PC-3 (cell line): Measurements from ENCODE around the gene CLRN3. TPM values are rescaled to one million over a fixed set of nuclear protein-coding genes. Genes with fewer than 3 reads are reported as not detected.

Source experiments
- ATAC-seq: fragments of 200-7000 bp; cut with Tn5 transposase; 2 replicates; pipeline ENCODE4 v1.9.1; 2020; ENCODE audit warnings: mild to moderate bottlenecking, moderate library complexity
- BruUV-seq: library from RNA; stranded (reverse); fragments of 400-500 nt; replicated peaks from 2 replicates; lab custom pipeline; 2021; lab: Mats Ljungman, UMichigan
- CTCF ChIA-PET: fragments of 300-600 bp; sonication (Branson Sonifier 250); formaldehyde crosslinking; loops from one replicate; lab custom pipeline; 2022; ENCODE audit warnings: antibody characterized with exemption; lab: Charles Lee
- POLR2A ChIA-PET: fragments of 300-600 bp; sonication (Branson Sonifier 250); formaldehyde crosslinking; loops from one replicate; lab custom pipeline; 2022; ENCODE audit warnings: antibody characterized with exemption; ENCODE audit not compliant: unreplicated experiment; lab: Charles Lee
- DNase-seq: peaks from one replicate; pipeline ENCODE4 v3.0.0-alpha.2; 2015
- H2AFZ ChIP-seq: fragments of 300-600 bp; sonication (generic); 2 replicates; pipeline ENCODE4 v1.6.0; 2016; ENCODE audit warnings: antibody characterized with exemption, low read length
- H3F3A ChIP-seq: fragments of 300-600 bp; sonication (generic); one replicate; pipeline ENCODE4 v1.6.0; 2017; ENCODE audit warnings: antibody characterized with exemption, low read length, control low read depth, mild to moderate bottlenecking; ENCODE audit not compliant: unreplicated experiment
- H3K27ac ChIP-seq: fragments of 300-600 bp; sonication (generic); 2 replicates; pipeline ENCODE4 v1.5.1; 2016; ENCODE audit warnings: mild to moderate bottlenecking, low read length
- H3K27me3 ChIP-seq: fragments of 300-600 bp; sonication (generic); 2 replicates; pipeline ENCODE4 v1.6.1; 2016; ENCODE audit warnings: low read length, mixed read lengths
- H3K36me3 ChIP-seq: fragments of 300-600 bp; sonication (generic); 2 replicates; pipeline ENCODE4 v1.6.1; 2016; ENCODE audit warnings: low read depth, mixed run types, low read length, mixed read lengths
- H3K4me1 ChIP-seq: fragments of 300-600 bp; sonication (generic); 2 replicates; pipeline ENCODE4 v1.5.1; 2016; ENCODE audit warnings: low read length; ENCODE audit not compliant: insufficient read depth
- H3K4me2 ChIP-seq: fragments of 300-600 bp; sonication (generic); 2 replicates; pipeline ENCODE4 v1.6.0; 2016; ENCODE audit warnings: low read length
- H3K4me3 ChIP-seq: fragments of 300-600 bp; sonication (generic); 2 replicates; pipeline ENCODE4 v1.5.1; 2016; ENCODE audit warnings: mild to moderate bottlenecking, low read length, mixed read lengths
- H3K79me2 ChIP-seq: fragments of 300-600 bp; sonication (generic); 2 replicates; pipeline ENCODE4 v1.6.1; 2017; ENCODE audit warnings: low read length, mixed read lengths
- H3K9ac ChIP-seq: fragments of 300-600 bp; sonication (generic); 2 replicates; pipeline ENCODE4 v1.6.0; 2016; ENCODE audit warnings: mild to moderate bottlenecking, low read length
- H3K9me2 ChIP-seq: fragments of 300-600 bp; sonication (generic); replicated peaks from 2 replicates; pipeline ENCODE4 v1.6.1; 2016; ENCODE audit warnings: mixed run types, low read length, mixed read lengths
- H3K9me3 ChIP-seq: fragments of 300-600 bp; sonication (generic); 2 replicates; pipeline ENCODE4 v1.6.1; 2016; ENCODE audit warnings: low read length, mixed read lengths
- H4K20me1 ChIP-seq: fragments of 300-600 bp; sonication (generic); 2 replicates; pipeline ENCODE4 v1.6.1; 2016; ENCODE audit warnings: low read length, mixed read lengths
- CTCF ChIP-seq: fragments of 300-600 bp; sonication (generic); conservative IDR thresholded peaks from 2 replicates; pipeline ENCODE4 v1.5.1; 2017; ENCODE audit warnings: antibody characterized with exemption, low read depth, mild to moderate bottlenecking, low read length
- EZH2 ChIP-seq: fragments of 300-600 bp; sonication (generic); IDR thresholded peaks from one replicate; pipeline ENCODE4 v1.6.1; 2017; ENCODE audit warnings: antibody characterized with exemption, mild to moderate bottlenecking, low read length; ENCODE audit not compliant: unreplicated experiment
- EZH2phosphoT487 ChIP-seq: fragments of 300-600 bp; sonication (generic); IDR thresholded peaks from 2 replicates; pipeline ENCODE4 v1.6.1; 2018; ENCODE audit warnings: mild to moderate bottlenecking, antibody characterized with exemption, low read length, borderline replicate concordance
- intact Hi-C: fragments of 100-400 bp; cut with micrococcal nuclease; formaldehyde crosslinking; loops from 2 replicates; pipeline ENCODE4 v1.9.0; 2023
- total RNA-seq: library from RNA; depleted of rRNA; stranded (reverse); fragments of >200 nt; gene quantifications from 2 replicates; pipeline ENCODE4 v1.2.3, GENCODE V29; 2014

CLRN3 gene
- total RNA-seq, 1 experiment from 2014 or later: not detected

- no peaks in the 10 kb centered on the region for H3K9me3 ChIP-seq
- no peak overlapping the region for H2AFZ ChIP-seq
- no peaks in the 10 kb centered on the region for H3K4me1 ChIP-seq
- H3F3A ChIP-seq: no peaks in the 10 kb centered on the region
- no peak overlapping the region for H3K4me3 ChIP-seq
- CTCF ChIA-PET: no interaction called here
- TF ChIP-seq EZH2phosphoT487: no peak
- TF ChIP-seq CTCF: no peak
- TF ChIP-seq EZH2: no peak
- no peak overlapping the region for H3K27ac ChIP-seq
- no peaks in the 10 kb centered on the region for H3K79me2 ChIP-seq
- H3K4me2 ChIP-seq: no peak overlapping the region
- H4K20me1 ChIP-seq: no peaks in the 10 kb centered on the region
- DNase-seq (no peak), ATAC-seq (no peak)
- intact Hi-C loops: no loop called here
- H3K9ac ChIP-seq: no peak overlapping the region
- POLR2A ChIA-PET: no interaction called here
- peaks cover 3% of the 10 kb centered on the region; the same call in 1 of the 2 replicates for H3K27me3 ChIP-seq
- no TSS peak for BruUV-seq
- no peaks in the 10 kb centered on the region for H3K36me3 ChIP-seq
- no peaks in the 10 kb centered on the region for H3K9me2 ChIP-seq
Measured at GRCh38 chr10:127852456-127852855, 40.3 kb downstream of the CLRN3 start.

- TF ChIP-seq EZH2phosphoT487 (no peak), CTCF (no peak), EZH2 (no peak)
- no TSS peak for BruUV-seq
- DNase-seq: no peak
- H4K20me1 ChIP-seq: no peaks in the 10 kb centered on the region
- no peaks in the 10 kb centered on the region for H3F3A ChIP-seq
- H3K9me3 ChIP-seq: no peaks in the 10 kb centered on the region
- POLR2A ChIA-PET: no interaction called here
- H3K9me2 ChIP-seq: no peaks in the 10 kb centered on the region
- H3K27ac ChIP-seq: no peak overlapping the region
- no peak overlapping the region for H3K9ac ChIP-seq
- H2AFZ ChIP-seq: no peak overlapping the region
- no peaks in the 10 kb centered on the region for H3K36me3 ChIP-seq
- no peaks in the 10 kb centered on the region for H3K4me1 ChIP-seq
- intact Hi-C loops: no loop called here
- no peak for ATAC-seq
- H3K27me3 ChIP-seq: peaks cover 3% of the 10 kb centered on the region; the same call in 1 of the 2 replicates
- H3K4me3 ChIP-seq: no peak overlapping the region
- CTCF ChIA-PET: no interaction called here
- no peak overlapping the region for H3K4me2 ChIP-seq
- H3K79me2 ChIP-seq: no peaks in the 10 kb centered on the region
Measured at GRCh38 chr10:127851661-127852194, 41.0 kb downstream of the CLRN3 start.

GRCh38 chr10:127850944-127851343 lies 41.8 kb downstream of the CLRN3 start:
- ATAC-seq (no peak), DNase-seq (no peak)
- Histone ChIP-seq H3K79me2 (no peaks in the 10 kb centered on the region), H3K9ac (no peak overlapping the region), H3F3A (no peaks in the 10 kb centered on the region), H3K4me2 (no peak overlapping the region), H3K4me3 (no peak overlapping the region), H3K27ac (no peak overlapping the region), H3K36me3 (no peaks in the 10 kb centered on the region), H3K9me3 (no peaks in the 10 kb centered on the region), H3K27me3 (peaks cover 7% of the 10 kb centered on the region; the same call in 1 of the 2 replicates), H3K9me2 (no peaks in the 10 kb centered on the region), H4K20me1 (no peaks in the 10 kb centered on the region), H2AFZ (no peak overlapping the region), H3K4me1 (no peaks in the 10 kb centered on the region)
- intact Hi-C loops: no loop called here
- TF ChIP-seq EZH2phosphoT487 (no peak), CTCF (no peak)
- CTCF ChIA-PET: no interaction called here
- BruUV-seq: no TSS peak
- POLR2A ChIA-PET: no interaction called here
